ENCODE measurements around the gene TMEM115.

The TMEM115 gene

GRCh38 chr3:50351323-50351697 lies 8.0 kb downstream of the TMEM115 start:
- DNase-seq: no peak

- peak; percentile 98 to 99 for DNase-seq
Observed at GRCh38 chr3:50350527-50351322, 8.6 kb downstream of the TMEM115 start, which contains the start of the genes CYB561D2 and NPRL2. TSS of gene CYB561D2 (plus strand) at chr3:50350862. CDS start at chr3:50351434, 572 bp downstream. TSS of gene NPRL2 (minus strand) at chr3:50350775. CDS start at chr3:50350652, 123 bp downstream.

GRCh38 chr3:50350213-50350526 lies 9.2 kb downstream of the TMEM115 start:
- DNase-seq: no peak

GRCh38 chr3:50347187-50347813 lies 12.0 kb downstream of the TMEM115 start:
- DNase-seq: peak; percentile 85 to 87

GRCh38 chr3:50345586-50346234 lies 13.6 kb downstream of the TMEM115 start, which contains the start of gene ZMYND10:
TSS of gene ZMYND10 (minus strand) at chr3:50345732. CDS start at chr3:50345579, 153 bp downstream.
- peak; percentile 80 for DNase-seq

- DNase-seq: no peak
Observed at GRCh38 chr3:50345008-50345407, 14.3 kb downstream of the TMEM115 start.

GRCh38 chr3:50342813-50343633 lies 16.3 kb downstream of the TMEM115 start:
- DNase-seq: no peak

GRCh38 chr3:50341996-50342650 lies 17.2 kb downstream of the TMEM115 start:
- no peak for DNase-seq

GRCh38 chr3:50341537-50341936 lies 17.8 kb downstream of the TMEM115 start:
- DNase-seq: no peak

GRCh38 chr3:50340448-50341329 lies 18.6 kb downstream of the TMEM115 start, which contains the start of gene RASSF1:
TSS of gene RASSF1 (minus strand) at chr3:50340836. CDS start at chr3:50340805, 31 bp downstream.
- DNase-seq: peak; percentile 72 to 79

GRCh38 chr3:50340147-50340447 lies 19.2 kb downstream of the TMEM115 start:
- no peak for DNase-seq

- DNase-seq: no peak
Observed at GRCh38 chr3:50339485-50340146, 19.7 kb downstream of the TMEM115 start.

GRCh38 chr3:50338965-50339364 lies 20.4 kb downstream of the TMEM115 start:
- no peak for DNase-seq

GRCh38 chr3:50337175-50337861 lies 22.0 kb downstream of the TMEM115 start:
- peak; percentile 95 to 97 for DNase-seq

- DNase-seq: no peak
Observed at GRCh38 chr3:50336452-50337174, 22.7 kb downstream of the TMEM115 start.

- no peak for DNase-seq
Observed at GRCh38 chr3:50334339-50335075, 24.8 kb downstream of the TMEM115 start.

- peak in 1 of 2 donors; percentile 40 for DNase-seq
Observed at GRCh38 chr3:50333744-50334328, 25.5 kb downstream of the TMEM115 start.

- DNase-seq: no peak
Observed at GRCh38 chr3:50331364-50331907, 27.9 kb downstream of the TMEM115 start.
